Activated CD4-positive, alpha-beta T cell treated with anti-CD3 and anti-CD28 coated beads, Interleukin-10, Interleukin-2, amounts not matched to agents 100 ng/mL and 50 ng/mL, durations not matched to agents 16 hours and 8 hours (primary cell): ENCODE results near the gene MCTP1.

ENCODE experiments used
- DNase-seq: peaks from one replicate; pipeline ENCODE4 v3.0.0-alpha.2; 2020

Gene MCTP1

GRCh38 chr5:94746731-94747124, 538.2 kb downstream of the MCTP1 start:
- DNase-seq = no peak

- peak; percentile 23 for DNase-seq
Measured at GRCh38 chr5:94745786-94746730, 538.8 kb downstream of the MCTP1 start.

- no peak for DNase-seq
Measured at GRCh38 chr5:94744906-94745305, 540.0 kb downstream of the MCTP1 start.

- DNase-seq = no peak
Measured at GRCh38 chr5:94742852-94743251, 542.0 kb downstream of the MCTP1 start.

GRCh38 chr5:94740286-94740685, 544.6 kb downstream of the MCTP1 start:
- DNase-seq = no peak

- DNase-seq = no peak
Measured at GRCh38 chr5:94736498-94736897, 548.4 kb downstream of the MCTP1 start.

- DNase-seq = no peak
Measured at GRCh38 chr5:94731471-94731870, 553.4 kb downstream of the MCTP1 start.

GRCh38 chr5:94725142-94725541, 559.8 kb downstream of the MCTP1 start:
- DNase-seq = no peak

GRCh38 chr5:94715768-94716167, 569.1 kb downstream of the MCTP1 start:
- no peak for DNase-seq

- DNase-seq = no peak
Measured at GRCh38 chr5:94711785-94712184, 573.1 kb downstream of the MCTP1 start.

- DNase-seq = no peak
Measured at GRCh38 chr5:94709277-94709676, 575.6 kb downstream of the MCTP1 start.

GRCh38 chr5:94707359-94707758, 577.5 kb downstream of the MCTP1 start:
- DNase-seq = no peak

- DNase-seq = no peak
Measured at GRCh38 chr5:94705427-94705826, 579.5 kb downstream of the MCTP1 start.

- peak; percentile 27 for DNase-seq
Measured at GRCh38 chr5:94702729-94703128, 582.2 kb downstream of the MCTP1 start.

GRCh38 chr5:94700592-94700991, 584.3 kb downstream of the MCTP1 start:
- DNase-seq = peak; percentile 80

- DNase-seq = no peak
Measured at GRCh38 chr5:94699562-94699961, 585.3 kb downstream of the MCTP1 start.

GRCh38 chr5:94698197-94698596, 586.7 kb downstream of the MCTP1 start:
- no peak for DNase-seq

- no peak for DNase-seq
Measured at GRCh38 chr5:94694671-94695070, 590.2 kb downstream of the MCTP1 start.

- DNase-seq = no peak
Measured at GRCh38 chr5:94693845-94694370, 591.0 kb downstream of the MCTP1 start.

- peak; percentile 69 for DNase-seq
Measured at GRCh38 chr5:94693043-94693822, 591.7 kb downstream of the MCTP1 start.

- DNase-seq = no peak
Measured at GRCh38 chr5:94692581-94692980, 592.3 kb downstream of the MCTP1 start.

- no peak for DNase-seq
Measured at GRCh38 chr5:94691949-94692348, 592.9 kb downstream of the MCTP1 start.

GRCh38 chr5:94691291-94691690, 593.6 kb downstream of the MCTP1 start:
- no peak for DNase-seq

- DNase-seq = no peak
Measured at GRCh38 chr5:94690778-94691177, 594.1 kb downstream of the MCTP1 start.
